GM21576 (cell line): ENCODE results near the gene CERK.
A peak's percentile ranks its signal among the peaks of the same experiment; 100 is the strongest.

Experiments
- ATAC-seq: cut with Tn5 transposase; IDR thresholded peaks from one replicate; pipeline ENCODE4 v1.9.1; 2021; ENCODE audit warnings: mild to moderate bottlenecking, moderate library complexity; ENCODE audit not compliant: unreplicated experiment

CERK gene

GRCh38 chr22:46703996-46704370 lies 34.1 kb downstream of the CERK start:
- ATAC-seq: no peak

- no peak for ATAC-seq
Observed at GRCh38 chr22:46703171-46703995, 34.7 kb downstream of the CERK start.

DNA sequence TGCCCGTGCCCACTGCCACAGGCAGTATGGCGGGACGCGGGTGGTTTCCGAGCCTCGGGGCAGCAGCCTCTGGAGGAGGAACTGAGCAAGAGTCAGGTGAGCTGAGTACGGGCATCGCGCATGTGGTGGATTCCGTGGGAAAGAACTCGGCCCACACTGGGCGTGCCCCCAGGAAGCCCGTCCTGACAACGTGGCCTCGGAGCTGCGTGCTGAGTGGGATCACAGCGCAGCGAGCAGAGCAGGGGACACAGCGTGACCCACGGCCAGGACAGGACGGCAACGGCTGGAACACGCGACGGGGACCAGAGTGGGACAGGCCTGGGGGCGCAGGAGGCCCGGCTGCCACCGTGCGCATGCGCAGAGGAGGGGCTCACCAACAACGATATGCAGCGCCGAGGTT lies 36.8 kb downstream of the CERK start:
- ATAC-seq: no peak

DNA sequence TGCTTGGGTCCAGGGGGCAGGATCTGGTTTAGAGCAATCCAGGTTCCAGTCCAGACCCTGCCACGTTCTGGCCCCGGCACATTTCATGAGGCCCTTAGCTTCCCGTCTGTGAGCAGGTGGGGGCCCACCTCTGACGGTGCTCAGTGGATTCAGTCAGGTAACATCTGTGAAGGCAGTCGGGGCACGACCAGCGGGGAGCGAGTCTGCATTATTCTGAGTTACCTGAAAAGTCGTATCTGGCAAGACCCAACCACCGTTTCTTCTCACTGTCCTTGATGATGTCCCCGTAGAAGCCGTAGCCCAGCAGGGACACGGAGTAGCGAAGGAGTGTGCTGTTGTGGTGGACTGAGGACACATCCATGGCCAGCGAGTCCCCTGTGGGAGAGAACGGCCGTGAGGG lies 39.0 kb downstream of the CERK start:
- ATAC-seq: no peak

GRCh38 chr22:46697811-46698515 lies 40.1 kb downstream of the CERK start:
- no peak for ATAC-seq

DNA sequence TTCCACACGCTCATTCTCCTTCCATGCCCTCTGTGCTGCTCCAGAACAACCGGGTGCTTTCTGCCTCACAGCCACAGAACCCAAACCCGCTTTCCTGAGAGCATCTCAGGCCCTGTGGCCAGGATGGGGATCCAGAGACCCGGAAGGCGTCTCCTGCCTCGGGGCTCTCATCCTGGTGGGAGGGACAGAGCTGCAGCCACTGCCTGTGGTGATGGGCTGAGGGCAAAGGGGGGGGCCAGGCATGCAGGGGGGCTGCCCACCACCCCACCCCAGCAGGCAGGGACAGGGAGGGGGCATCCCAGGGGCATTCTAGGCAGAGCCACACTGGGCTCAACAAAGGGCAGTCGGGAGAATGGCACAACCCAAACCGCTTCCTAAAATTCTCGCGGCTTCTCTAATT lies 41.4 kb downstream of the CERK start:
- no peak for ATAC-seq

DNA sequence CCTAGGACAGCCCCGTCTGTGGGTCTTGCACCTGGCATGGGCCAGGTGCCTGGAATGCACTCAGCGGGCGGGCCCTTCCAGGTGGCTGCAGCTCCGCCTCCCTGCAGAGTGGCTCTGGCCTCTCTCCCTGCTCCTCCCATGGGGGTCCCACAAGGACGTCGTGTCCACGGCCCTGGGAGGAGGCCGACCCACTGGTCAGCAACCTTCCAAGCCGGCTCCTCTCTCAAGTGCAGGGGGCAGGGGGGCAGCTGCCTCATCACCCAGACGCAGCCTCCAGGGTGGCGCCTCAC lies 41.9 kb downstream of the CERK start:
- ATAC-seq: no peak

GRCh38 chr22:46695346-46696228 lies 42.5 kb downstream of the CERK start:
- ATAC-seq: no peak

DNA sequence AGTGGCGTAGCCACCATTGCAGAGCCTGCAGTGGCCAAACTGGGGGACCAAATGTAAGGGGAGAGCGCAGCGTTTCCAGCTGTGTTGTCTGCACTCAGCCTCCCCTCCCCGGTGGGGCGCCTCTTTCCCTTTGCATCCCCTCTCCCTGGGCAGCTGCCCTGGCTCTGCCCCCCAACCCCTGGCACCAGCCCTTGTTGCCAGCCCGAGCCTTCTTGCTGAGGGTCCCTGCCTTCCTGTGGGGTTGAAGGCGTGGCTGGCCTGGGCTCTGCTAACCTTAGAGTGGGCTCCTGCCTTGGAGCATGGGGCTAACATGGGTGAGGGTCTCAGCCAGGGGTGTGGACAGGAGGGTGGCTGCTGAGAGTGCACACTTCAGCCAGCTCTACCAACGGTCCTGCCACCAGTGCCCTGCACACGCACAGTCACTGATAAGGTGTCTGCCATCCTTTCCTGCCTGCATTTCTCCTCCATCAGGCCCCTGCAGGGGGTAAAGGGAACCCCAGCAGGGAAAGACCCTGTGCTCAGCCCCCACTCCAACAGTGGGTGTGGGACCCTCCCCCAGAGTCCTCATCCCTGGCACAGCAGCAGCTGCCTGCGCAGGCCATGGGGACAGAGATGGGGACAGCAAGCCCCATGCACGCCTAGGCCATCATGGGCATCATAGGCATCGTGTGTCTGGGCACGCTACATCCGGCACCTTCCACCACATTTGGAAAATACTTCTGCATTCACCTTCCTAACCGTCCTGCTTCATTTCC lies 43.5 kb downstream of the CERK start:
- no peak for ATAC-seq

DNA sequence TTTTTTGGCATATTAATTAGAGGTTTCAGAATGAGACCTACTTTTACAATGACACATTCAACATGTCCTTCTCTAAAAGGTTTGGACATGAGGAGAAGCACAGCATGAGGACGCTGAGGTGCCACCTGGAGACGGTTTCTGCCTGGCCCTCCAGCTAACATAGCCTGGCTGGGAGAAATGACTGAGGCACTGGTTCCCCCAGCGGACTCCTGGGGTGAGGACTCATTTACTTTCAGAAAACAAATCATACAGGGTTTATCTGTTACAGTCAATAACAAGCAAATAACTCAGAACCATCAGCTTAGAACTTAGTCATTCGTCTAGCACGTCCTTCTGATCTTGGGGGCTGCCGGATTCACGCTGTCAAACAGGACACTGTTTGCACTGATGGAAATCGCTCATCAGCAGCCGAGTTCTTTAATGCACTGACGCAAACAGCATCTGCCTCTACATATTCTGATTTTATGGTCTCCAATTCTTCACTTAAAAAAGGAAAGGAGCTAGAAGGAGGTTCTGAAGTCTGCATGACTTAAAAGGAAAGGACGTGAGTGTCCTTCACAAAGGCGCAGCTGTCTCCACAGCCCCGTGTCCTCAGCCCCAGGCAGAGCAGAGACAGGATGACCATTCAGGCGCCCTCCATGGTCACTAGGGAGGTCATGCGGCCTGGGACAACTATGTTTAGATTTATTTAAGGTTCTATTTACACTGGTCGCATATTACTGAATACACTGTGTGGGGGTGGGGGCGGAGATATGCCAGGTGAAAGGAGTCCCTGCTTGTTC lies 44.2 kb downstream of the CERK start:
- no peak for ATAC-seq

DNA sequence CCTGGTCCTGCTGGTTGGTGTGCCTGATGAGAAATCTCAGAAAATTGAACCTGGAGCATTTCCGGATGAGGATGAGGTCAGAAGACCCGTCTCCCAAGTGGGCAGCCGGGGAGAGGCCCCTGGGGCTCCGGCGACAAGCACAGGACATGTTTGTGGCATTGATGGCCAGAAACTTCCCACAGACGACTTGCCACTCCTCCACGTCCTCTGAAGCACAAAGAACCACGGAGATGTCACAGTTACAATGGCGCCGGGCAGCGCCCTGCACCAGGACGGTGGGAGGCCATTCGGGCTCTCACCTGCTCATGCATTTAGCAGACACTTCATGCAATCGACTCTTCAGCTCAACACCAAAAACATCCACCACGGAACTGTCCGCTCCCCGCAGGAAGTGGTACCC lies 46.5 kb downstream of the CERK start:
- no peak for ATAC-seq

DNA sequence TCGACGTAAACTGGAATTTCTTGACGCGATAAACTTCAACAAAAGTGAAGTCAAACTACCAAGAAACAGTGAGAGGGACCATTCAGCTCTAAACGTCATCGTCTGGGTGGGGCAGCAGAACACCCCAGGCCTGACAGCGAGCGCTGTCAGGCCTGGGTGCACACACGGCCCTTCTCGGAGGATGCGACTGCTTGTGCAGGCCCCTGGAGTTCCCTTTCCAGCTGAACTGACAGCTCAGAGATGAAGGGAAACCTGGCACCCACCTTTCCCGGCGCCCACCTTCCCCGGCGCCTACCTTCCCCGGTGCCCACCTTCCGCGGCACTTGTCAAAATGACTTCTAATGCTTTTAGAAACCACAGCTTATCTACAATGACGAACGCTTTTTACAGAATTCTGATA lies 47.9 kb downstream of the CERK start:
- no peak for ATAC-seq

- no peak for ATAC-seq
Observed at GRCh38 chr22:46688949-46689348, 49.1 kb downstream of the CERK start.

- ATAC-seq: no peak
Observed at GRCh38 chr22:46687460-46687859, 50.6 kb downstream of the CERK start.

DNA sequence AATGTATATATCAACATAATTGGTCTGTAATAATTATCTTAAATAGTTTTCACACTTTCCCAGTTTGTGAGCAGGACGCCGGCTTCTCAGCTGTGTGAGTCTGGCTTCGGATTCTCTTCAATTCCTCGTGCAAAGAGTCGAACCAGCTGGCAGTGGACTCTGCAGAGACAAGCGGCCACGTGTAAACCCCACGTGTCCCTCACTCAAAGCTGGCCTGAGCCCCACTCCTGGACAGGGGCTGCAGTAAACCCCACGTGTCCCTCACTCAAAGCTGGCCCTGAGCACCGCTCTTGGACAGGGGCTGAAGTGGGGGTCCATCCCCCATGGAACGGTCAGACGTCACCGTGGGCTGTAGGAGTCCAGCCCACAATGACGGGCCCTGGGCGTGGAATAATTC lies 51.0 kb downstream of the CERK start:
- no peak for ATAC-seq

GRCh38 chr22:46686221-46687047 lies 51.6 kb downstream of the CERK start:
- ATAC-seq: no peak

DNA sequence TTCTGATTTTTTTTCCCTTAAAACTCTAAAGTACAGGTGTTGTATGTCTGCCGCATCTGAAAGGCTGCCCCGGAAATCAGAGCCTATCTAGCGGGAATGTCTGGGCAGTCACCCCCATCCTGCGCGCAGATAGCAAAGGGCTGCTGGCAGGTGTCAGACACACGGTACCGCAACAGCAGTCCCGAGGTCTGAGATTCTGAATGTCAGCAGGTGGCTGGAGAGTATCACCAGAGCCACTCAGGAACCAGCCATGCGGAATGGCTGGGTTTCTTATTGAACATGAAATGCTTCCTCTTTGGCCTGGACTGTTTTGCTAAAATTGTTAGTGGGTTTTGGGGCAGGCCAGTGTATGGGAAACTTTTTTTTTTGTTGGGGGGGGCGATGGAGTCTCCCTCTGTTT lies 53.3 kb downstream of the CERK start:
- peak; percentile 82 for ATAC-seq

GRCh38 chr22:46682011-46682731 lies 55.9 kb downstream of the CERK start:
- no peak for ATAC-seq

GRCh38 chr22:46681010-46681409 lies 57.0 kb downstream of the CERK start:
- no peak for ATAC-seq
